ENCODE measurements around the gene TMCO4. TPM values are rescaled to one million over a fixed set of nuclear protein-coding genes. Genes with fewer than 3 reads are reported as not detected.

TMCO4 gene
- total RNA-seq, 4 donors from 2014 or later, result 19.0 to 26.6 (median 20.7) TPM

DNA sequence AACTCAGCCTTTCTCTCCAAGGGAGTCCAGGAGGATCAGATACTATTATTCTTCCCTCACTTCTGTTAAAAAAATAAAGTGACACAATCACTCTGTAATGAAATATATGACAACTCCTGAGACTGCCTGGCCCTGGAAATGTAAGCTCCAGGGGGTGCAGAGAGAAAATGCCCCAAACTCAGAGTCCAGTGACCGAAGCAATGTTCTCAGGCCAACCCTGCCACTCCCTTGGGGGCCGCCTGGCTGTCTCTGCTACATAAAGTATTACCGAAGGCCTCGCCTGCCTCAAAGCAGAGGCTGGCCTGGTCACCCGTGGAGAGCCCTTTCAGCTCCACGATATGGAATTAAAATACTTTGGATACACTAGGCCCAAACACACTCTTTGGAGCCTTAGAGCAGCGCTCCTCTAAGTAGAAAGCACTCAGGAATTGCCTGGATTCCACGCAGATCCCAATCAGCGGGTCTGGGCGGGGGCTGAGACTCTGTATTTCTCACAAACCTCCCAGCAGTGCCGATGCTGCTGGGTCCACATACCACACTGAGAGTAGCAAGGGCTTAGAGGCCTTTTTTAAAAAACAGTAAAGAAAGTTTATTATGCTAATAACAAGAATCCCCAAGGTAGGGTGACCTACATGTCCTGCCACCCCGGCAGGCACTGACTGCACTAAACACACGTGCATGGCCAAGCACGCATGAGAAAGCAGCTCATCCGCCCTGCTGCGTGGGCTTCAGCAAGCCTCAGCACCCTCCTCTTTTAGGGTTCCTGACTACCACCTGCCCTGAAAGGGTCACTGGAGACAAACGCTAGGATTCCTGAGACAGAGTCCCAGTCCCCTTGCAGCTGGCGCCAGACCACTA lies 31.1 kb downstream of the TMCO4 start:
- ATAC-seq (ENCODE audit: low FRiP score), result no peak
- DNase-seq (ENCODE audit: low spot score), result no peak
- TF ChIP-seq, protein P1, sequence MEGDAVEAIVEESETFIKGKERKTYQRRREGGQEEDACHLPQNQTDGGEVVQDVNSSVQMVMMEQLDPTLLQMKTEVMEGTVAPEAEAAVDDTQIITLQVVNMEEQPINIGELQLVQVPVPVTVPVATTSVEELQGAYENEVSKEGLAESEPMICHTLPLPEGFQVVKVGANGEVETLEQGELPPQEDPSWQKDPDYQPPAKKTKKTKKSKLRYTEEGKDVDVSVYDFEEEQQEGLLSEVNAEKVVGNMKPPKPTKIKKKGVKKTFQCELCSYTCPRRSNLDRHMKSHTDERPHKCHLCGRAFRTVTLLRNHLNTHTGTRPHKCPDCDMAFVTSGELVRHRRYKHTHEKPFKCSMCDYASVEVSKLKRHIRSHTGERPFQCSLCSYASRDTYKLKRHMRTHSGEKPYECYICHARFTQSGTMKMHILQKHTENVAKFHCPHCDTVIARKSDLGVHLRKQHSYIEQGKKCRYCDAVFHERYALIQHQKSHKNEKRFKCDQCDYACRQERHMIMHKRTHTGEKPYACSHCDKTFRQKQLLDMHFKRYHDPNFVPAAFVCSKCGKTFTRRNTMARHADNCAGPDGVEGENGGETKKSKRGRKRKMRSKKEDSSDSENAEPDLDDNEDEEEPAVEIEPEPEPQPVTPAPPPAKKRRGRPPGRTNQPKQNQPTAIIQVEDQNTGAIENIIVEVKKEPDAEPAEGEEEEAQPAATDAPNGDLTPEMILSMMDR (IDR thresholded peaks at IDR 0.05), result no peak

DNA sequence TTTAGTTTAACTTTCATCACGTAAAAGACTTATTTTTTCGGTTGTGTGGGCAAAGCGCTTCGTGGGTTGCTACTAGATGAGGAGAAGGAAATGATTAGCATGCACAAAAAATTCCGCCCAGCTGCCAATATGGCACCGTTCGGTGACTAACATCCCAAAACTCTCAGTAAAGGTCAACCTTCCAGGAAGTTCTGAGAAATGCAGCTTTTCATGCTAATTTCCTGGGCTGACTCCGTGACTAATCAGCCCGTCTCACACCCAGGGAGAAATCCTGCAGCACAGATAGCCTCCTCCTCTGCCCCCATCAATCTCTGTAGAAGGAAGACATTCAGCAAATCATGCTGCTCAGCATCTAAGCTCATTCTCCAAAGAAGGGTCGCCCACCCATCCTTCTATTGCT lies 34.1 kb downstream of the TMCO4 start:
- TF ChIP-seq, protein P1 (IDR thresholded peaks at IDR 0.05), result no peak
- ATAC-seq (ENCODE audit: low FRiP score) (peak; percentile 49), DNase-seq (ENCODE audit: low spot score) (no peak)

DNA sequence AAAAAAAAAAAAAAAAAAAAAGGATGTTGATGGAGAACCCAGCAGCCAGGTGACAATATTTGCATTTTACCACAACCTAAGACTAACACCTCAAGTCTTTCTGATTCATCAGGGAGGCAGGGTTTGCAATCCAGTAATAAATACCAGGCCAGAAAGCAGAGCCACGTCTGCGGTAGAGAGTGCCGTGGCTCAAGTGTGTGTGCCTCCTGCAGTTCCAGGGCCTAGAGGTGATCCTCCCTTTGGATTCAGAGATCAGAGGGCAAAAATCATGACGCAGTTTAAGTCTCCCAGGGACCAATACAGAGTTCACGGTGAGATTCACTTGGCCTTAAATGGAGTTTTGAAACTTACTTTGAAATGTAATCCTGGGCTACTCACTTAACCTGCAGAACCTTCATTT lies 34.9 kb downstream of the TMCO4 start:
- DNase-seq (ENCODE audit: low spot score), result no peak
- TF ChIP-seq, protein P1 (IDR thresholded peaks at IDR 0.05), result no peak
- ATAC-seq (ENCODE audit: low FRiP score), result no peak

DNA sequence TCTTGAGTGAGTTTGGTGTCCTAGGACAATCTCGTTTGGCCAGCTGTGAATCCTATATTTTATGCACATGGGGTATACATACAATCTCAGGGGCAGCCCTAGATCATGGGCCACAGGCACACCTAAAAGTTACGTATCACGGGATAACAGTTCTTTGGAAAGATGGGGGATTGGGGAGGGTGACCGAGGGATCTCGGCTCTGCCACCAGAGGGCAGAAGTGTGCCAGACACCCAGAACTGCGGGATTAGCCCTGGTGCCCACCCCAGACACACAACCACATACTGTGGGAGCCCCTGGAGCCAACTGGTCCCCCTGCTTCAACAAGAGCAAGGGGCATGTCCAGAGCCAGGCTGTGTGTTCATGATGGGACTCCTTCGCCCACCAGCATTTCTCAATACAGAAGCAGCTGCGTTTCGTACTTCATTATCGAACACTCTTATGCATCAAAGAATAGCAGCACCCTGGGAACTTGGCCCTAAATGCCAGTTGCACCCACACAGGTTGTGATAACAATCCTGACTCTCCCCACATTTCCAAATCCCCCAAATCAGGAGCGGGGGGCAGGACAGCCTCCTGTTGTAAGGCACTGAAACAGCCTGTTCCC lies 37.4 kb downstream of the TMCO4 start:
- TF ChIP-seq, protein P1 (IDR thresholded peaks at IDR 0.05), result no peak
- ATAC-seq (ENCODE audit: low FRiP score) (no peak), DNase-seq (ENCODE audit: low spot score) (no peak)

DNA sequence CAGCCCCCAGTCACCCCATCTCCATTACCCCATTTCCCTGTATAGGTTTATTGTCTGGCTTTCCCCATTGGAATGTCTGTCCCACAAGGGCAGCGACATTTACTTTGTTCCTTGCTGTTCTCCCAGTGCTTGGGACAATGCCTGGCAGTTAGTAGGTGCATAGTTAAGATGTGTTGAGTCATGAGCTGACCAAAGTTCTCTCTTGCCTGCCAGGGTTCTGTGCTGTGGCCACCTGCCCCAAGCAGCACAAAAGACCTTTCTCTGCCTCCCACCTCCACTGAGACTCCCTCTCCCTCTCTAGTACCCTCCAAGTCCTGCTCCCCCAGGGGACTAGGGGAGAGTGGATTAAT lies 40.0 kb downstream of the TMCO4 start:
- no peak for DNase-seq (ENCODE audit: low spot score)
- TF ChIP-seq, protein P1 (IDR thresholded peaks at IDR 0.05), result no peak
- ATAC-seq (ENCODE audit: low FRiP score), result no peak

DNA sequence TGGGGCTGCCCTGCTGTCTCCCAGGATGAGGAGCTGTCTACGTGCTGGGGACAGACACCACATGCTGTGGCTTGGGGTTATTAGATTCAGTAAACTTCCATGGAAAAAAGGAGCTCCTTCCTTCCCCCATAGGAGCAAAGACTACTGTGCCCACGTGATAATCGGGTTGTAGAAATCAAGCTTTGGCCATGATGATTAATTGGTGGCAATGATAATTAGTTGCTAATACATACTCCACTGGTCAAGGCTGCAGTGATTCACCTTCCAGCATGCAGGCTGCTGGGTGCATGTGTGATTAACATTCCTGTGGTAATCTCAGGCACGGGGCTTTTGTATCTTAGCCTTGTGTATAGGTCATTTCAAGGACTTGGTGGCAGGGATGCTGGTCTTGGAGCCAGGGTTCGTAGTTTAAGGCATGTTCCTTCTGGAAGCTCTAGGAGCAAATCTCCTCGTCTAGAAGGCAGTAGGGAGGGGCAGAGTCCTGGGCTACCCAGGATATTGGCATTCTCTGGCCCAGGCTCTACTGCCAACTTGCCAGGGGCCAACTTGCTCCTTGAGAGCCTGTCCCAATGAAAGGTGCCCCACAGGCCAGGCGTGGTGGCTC lies 41.4 kb downstream of the TMCO4 start:
- TF ChIP-seq, protein P1 (IDR thresholded peaks at IDR 0.05), result no peak
- ATAC-seq (ENCODE audit: low FRiP score) (no peak), DNase-seq (ENCODE audit: low spot score) (no peak)
